Stimulated activated CD4-positive, alpha-beta T cell treated with anti-CD3 and anti-CD28 coated beads, Interleukin-4, amount 100 ng/mL, for 24 hours (primary cell): ENCODE measurements around the gene ANO9.
A peak's percentile ranks its signal among the peaks of the same experiment; 100 is the strongest.
"Not testable (repeated sequence)": the region's sequence is repeated elsewhere in the genome, so short reads cannot be mapped to it uniquely, and the experiment has no call there.

Experiments
- DNase-seq: peaks from one replicate; pipeline ENCODE4 v3.0.0-alpha.2; 2020

Gene ANO9

DNA sequence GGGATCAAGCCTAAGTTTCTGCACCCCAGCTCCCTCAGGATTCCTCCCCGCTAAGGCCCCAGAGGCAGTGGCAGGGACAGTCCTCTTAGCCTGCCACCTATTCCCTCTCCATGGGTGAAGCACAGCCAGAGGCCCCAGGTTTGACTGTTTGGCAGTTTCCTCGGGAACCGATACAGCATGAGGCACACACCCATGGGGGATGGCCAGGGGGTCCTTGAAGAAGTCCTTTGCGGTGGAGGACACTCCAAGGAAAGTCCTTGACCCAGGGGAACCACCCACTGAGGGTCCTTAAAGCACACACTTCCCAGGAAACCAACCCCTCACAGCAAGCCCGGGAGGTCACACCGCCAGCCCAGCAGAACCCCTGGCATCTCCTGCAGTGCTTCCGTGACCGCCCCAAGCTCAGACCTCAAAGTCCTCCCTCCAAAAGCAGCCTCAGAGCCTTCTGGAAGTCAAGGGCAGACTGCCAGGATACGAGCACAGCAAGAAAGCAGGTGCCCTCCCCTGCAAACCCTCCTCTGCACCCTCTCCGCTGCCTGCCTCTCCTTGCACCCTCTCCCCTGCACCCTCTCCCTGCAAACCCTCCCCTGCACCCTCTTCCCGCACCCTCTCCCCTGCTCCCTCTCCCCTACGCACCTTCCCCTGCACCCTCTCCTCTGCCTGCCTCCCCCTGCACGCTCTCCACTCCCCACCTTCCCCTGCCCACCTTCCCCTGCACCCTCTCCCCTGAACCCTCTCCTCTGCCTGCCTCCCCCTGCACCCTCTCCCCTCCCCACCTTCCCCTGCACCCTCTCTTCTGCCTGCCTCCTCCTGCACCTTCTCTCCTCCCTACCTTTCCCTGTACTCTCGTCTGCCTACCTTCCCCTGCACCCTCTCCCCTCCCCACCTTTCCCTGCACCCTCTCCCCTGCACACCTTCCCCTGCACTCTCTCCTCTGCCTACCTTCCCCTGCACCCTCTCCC, 28.4 kb downstream of the ANO9 start:
- no peak for DNase-seq

DNA sequence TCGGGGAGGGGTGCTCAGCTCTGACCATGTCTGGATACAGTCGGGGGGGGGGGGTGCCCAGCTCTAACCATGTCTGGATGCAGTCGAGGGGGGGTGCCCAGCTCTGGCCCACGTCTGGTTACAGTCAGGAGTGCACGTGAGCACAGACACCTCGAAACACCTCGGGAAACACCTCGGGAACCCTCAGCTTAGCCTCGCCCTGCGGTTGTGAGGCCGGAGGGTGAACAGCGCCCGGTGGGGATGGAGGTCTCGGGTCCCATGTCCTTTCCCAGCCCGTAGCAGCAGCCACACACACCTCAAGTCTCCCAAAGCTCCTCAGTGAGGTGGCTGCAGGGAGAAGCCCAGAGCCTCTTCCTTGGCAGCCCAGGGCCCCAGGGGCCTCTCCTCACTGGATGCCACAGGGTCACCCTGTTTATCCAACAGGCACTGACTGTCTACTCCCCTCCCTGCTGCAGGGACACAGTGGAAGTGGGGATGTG, 29.1 kb downstream of the ANO9 start:
- DNase-seq = no peak

- DNase-seq = not testable (repeated sequence)
Measured at GRCh38 chr11:411520-411919, 30.3 kb downstream of the ANO9 start.

- not testable (repeated sequence) for DNase-seq
Measured at GRCh38 chr11:410711-411110, 31.1 kb downstream of the ANO9 start.

GRCh38 chr11:409600-410483, 32.0 kb downstream of the ANO9 start:
- no peak for DNase-seq

- DNase-seq = no peak
Measured at GRCh38 chr11:409008-409599, 32.7 kb downstream of the ANO9 start.

- no peak for DNase-seq
Measured at GRCh38 chr11:408154-409007, 33.4 kb downstream of the ANO9 start.

DNA sequence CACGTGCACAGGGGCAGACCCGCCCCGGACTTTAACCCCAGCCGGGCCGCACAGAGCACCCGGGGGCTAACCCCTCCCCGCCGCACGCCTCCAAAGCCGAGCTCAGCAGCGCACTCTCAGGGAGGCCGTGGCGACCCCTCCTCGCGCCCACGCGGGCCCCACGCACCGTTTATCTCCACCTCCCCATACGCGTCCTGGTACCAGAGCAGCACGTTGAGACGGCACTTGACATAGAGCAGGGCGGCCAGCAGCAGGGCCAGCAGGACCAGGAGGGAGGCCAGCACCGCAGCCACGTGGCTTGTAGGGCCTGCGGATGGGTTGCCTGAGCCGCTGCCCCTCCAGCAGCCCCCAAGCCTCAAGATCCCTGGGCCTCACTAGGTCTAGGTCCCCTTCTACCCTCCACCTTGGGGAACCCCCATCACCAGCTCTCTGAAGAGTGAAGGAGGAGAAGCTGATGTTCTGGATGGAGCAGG, 34.1 kb downstream of the ANO9 start:
- no peak for DNase-seq

DNA sequence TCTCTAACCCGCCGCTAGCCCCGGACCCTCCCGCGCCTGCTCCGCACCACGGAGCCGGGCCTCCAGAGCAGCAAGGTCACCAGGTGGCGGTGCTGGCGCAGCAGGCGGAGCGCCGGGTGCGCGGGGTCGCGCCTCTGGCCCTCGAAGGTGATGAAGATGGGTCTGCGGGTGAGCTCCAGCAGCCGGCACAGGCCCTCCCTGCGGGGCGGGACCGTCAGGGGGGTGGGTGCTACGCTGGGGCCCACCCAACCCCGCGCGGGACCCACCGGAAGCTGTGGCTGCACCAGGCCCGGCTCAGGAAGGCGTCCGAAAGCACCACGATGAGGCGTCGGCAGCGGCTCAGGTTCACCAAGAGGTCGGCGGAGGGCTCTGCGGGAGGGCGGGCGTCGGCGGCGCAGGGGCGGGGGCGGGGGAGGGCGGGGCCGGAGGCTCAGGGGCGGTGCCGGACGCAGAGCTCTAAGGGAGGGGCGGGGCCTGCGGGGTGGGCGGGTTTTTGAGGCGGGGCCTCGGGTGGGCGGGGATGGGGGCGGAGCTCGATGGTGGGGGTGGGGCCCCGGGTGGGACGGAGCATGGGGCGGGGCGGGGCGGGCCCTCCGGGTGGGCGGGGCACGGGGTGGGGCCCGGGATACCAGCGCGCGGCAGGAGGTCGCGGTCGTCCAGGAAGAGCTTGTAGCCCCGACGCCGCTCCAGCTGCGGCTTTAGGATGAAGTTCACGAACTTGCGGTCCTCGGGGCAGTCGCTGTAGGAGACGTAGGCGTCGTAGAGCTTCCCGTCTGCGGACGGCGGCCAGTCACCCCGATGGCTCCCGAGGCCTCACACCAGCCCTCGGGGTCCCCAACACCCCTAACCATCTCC, 34.8 kb downstream of the ANO9 start:
- peak; percentile 88 for DNase-seq

- DNase-seq = no peak
Measured at GRCh38 chr11:405954-406795, 35.6 kb downstream of the ANO9 start.

DNA sequence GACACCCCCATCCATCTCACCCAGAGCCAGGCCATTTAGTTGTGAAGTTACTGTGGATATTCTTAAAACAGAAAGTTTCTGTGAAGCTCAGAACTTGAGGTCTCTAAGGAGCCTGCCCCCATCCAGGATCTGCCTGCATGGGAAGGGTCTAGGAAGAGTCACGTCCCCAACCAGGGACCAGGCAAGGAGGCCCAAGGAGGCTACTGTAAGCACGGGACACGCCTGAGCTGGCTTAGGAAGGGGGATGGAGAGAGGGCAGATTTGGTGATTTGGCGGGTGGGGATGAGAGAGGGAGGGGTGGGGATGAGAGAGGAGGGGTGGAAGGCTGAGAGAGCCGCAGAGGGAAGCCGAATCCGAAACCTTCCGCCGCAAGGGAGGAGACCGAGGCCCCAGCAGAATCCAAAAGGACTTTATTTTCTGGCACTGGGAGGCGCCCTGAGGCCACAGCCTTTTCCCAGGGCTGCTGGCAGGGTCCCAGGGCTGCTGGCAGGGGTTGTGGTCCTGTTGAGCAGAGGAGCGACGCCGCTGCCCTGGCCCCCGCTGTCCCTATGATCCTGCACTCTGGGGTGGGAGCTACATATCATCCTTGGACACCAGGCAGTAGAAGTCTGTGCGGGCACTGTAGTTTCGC, 36.4 kb downstream of the ANO9 start:
- DNase-seq = no peak

DNA sequence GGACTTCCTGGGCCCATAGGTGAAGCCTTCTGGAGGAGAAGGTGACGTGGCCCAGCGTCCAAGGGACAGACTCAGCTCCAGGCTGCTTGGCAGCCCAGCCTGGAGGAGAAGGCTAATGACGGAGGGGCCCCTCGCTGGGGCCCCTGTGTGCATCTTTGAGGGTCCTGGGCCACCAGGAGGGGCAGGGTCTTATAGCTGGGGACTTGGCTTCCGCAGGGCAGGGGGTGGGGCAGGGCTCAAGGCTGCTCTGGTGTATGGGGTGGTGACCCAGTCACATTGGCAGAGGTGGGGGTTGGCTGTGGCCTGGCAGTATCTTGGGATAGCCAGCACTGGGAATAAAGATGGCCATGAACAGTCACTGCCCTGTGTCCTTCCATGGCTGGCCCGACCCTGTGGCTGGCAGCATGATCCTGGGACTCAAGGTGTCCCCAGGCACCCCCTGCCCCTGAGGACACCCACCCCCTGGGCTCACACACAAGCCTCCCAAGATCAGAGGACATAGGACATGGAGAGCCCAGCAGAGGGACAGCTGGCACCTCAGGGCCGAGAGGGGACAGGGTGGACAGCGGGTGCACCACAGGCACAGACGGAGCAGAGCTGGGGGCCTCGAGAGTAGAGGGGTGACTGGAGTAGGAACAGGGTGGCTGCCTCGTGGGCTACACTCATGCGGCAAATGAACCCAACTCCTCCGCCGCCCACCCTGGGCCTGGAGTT, 37.1 kb downstream of the ANO9 start:
- no peak for DNase-seq

- DNase-seq = no peak
Measured at GRCh38 chr11:403761-404431, 37.9 kb downstream of the ANO9 start.

DNA sequence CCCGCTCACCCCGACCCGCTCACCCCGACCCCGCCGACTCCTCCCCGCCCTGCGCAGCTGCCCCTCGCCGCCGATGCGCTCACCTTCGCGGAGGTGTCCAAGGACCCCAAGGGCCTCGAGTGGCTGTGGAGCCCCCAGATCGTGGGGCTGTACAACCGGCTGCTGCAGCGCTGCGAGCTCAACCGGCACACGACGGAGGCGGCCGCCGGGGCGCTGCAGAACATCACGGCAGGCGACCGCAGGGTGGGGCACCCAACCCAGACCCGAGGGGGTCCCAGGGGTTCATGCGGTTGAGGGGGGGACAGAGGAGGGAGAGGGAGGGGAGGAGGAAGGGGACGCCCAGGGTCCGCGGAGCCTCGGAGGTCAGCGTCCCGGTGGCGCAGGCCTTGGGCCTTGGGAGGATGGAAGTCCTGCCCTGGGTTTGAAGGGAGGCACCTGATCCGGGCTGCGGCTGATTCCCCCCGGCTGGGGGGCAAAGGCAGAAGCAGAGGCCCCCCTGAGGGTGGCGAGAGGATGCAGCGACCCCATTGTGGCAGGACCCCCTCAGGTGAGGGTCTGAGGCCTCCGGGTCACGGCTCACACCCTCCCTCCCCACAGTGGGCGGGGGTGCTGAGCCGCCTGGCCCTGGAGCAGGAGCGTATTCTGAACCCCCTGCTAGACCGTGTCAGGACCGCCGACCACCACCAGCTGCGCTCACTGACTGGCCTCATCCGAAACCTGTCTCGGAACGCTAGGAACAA, 38.6 kb downstream of the ANO9 start:
- DNase-seq = no peak

GRCh38 chr11:401196-401595, 40.6 kb downstream of the ANO9 start:
- DNase-seq = not testable (repeated sequence)

GRCh38 chr11:400241-400689, 41.5 kb downstream of the ANO9 start:
- no peak for DNase-seq

GRCh38 chr11:399731-400211, 42.0 kb downstream of the ANO9 start:
- DNase-seq = no peak
